H1 (cell line): ENCODE results near the gene TMED5.

Source experiments
- EGR1 ChIP-seq: IDR thresholded peaks from 2 replicates; pipeline ENCODE4 v1.6.1; 2011; ENCODE audit warnings: low read depth, low read length, borderline replicate concordance
- EZH2 ChIP-seq: fragments of 200-600 bp; sonication (generic); IDR thresholded peaks from 2 replicates; pipeline ENCODE4 v1.7.1; 2012; ENCODE audit warnings: low read depth, mild to moderate bottlenecking, moderate library complexity, low read length, inconsistent platforms; ENCODE audit not compliant: severe bottlenecking
- JUN ChIP-seq: IDR thresholded peaks from 2 replicates; pipeline ENCODE4 v1.6.1; 2011; ENCODE audit warnings: low read depth, mild to moderate bottlenecking, improper control_type of control experiment, low read length
- KDM1A ChIP-seq: fragments of 200-600, 300-600 bp; sonication (generic); IDR thresholded peaks from 2 replicates; pipeline ENCODE4 v1.7.1; 2016; ENCODE audit warnings: mild to moderate bottlenecking, low read length, borderline replicate concordance
- POLR2AphosphoS5 ChIP-seq: IDR thresholded peaks from 2 replicates; pipeline ENCODE4 v1.6.1; 2011; ENCODE audit warnings: low read depth, low read length
- SIN3A ChIP-seq, 2 experiments: IDR thresholded peaks in 1 of 2; conservative IDR thresholded peaks in 1 of 2; 2 replicates each; pipeline ENCODE4 v1.6.1; 2011 to 2012; ENCODE audit warnings: low read length in 2 of 2, improper control_type of control experiment in 1 of 2, low read depth in 1 of 2, mild to moderate bottlenecking in 1 of 2
- TF ChIP-seq, protein P1 (sequence below), 3 experiments: IDR thresholded peaks; 1 replicate in 2 of 3; 2 replicates in 1 of 3; pipeline versions ENCODE4 v1.5.1 to v1.6.1; 2011; ENCODE audit warnings: low read length in 3 of 3, mild to moderate bottlenecking in 3 of 3, inconsistent platforms in 2 of 3, low read depth in 1 of 3, moderate library complexity in 1 of 3; ENCODE audit not compliant: insufficient read depth in 1 of 3; ENCODE audit errors: control extremely low read depth in 1 of 3

- no peak for TF ChIP-seq POLR2AphosphoS5
- no peak for TF ChIP-seq SIN3A (conservative IDR thresholded peaks at IDR 0.05 in 1 of 2, IDR thresholded peaks at IDR 0.05 in 1 of 2; ENCODE audit: low read depth in 1 of 2, low read length in 2 of 2)
- no peak for TF ChIP-seq EZH2
- TF ChIP-seq EGR1: no peak
- TF ChIP-seq JUN: no peak
- TF ChIP-seq, protein P1, sequence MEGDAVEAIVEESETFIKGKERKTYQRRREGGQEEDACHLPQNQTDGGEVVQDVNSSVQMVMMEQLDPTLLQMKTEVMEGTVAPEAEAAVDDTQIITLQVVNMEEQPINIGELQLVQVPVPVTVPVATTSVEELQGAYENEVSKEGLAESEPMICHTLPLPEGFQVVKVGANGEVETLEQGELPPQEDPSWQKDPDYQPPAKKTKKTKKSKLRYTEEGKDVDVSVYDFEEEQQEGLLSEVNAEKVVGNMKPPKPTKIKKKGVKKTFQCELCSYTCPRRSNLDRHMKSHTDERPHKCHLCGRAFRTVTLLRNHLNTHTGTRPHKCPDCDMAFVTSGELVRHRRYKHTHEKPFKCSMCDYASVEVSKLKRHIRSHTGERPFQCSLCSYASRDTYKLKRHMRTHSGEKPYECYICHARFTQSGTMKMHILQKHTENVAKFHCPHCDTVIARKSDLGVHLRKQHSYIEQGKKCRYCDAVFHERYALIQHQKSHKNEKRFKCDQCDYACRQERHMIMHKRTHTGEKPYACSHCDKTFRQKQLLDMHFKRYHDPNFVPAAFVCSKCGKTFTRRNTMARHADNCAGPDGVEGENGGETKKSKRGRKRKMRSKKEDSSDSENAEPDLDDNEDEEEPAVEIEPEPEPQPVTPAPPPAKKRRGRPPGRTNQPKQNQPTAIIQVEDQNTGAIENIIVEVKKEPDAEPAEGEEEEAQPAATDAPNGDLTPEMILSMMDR (IDR thresholded peaks at IDR 0.05; ENCODE audit: control extremely low read depth in 1 of 3, insufficient read depth in 1 of 3, low read depth in 1 of 3, low read length in 3 of 3): no peak
- no peak for TF ChIP-seq KDM1A
Observed at GRCh38 chr1:93151474-93151873, 28.7 kb downstream of the TMED5 start.
